Mesenchymal stem cell (in vitro differentiated cells and primary cell): ENCODE measurements around the gene NPAS2.

ENCODE experiments used
- DNase-seq: peaks from one replicate; pipeline ENCODE4 v3.0.0-alpha.2; 2013
- H2AFZ ChIP-seq: one replicate; pipeline ENCODE4 v1.6.1; 2013; ENCODE audit warnings: low read depth, mild to moderate bottlenecking, control low read depth, inconsistent platforms, low read length, moderate library complexity
- H2AK5ac ChIP-seq: 2 replicates; pipeline ENCODE4 v1.6.1; 2013; ENCODE audit warnings: low read length, moderate library complexity, mild to moderate bottlenecking, inconsistent platforms; ENCODE audit not compliant: severe bottlenecking
- H2BK120ac ChIP-seq: one replicate; pipeline ENCODE4 v1.6.1; 2013; ENCODE audit warnings: low read depth, mild to moderate bottlenecking, inconsistent platforms, low read length, moderate library complexity
- H2BK12ac ChIP-seq, 2 experiments: one replicate each; pipeline ENCODE4 v1.6.1; 2013; ENCODE audit warnings: inconsistent platforms in 2 of 2, low read length in 2 of 2, mild to moderate bottlenecking in 2 of 2, moderate library complexity in 2 of 2, control low read depth in 1 of 2
- H2BK15ac ChIP-seq: one replicate; pipeline ENCODE4 v1.6.1; 2013; ENCODE audit warnings: mild to moderate bottlenecking, low read depth, inconsistent platforms; ENCODE audit not compliant: poor library complexity, severe bottlenecking
- H2BK5ac ChIP-seq: 2 replicates; pipeline ENCODE4 v1.6.1; 2013; ENCODE audit warnings: low read depth, mild to moderate bottlenecking, low read length, control low read depth, inconsistent platforms; ENCODE audit not compliant: poor library complexity, severe bottlenecking
- H3K14ac ChIP-seq, 2 experiments: one replicate each; pipeline ENCODE4 v1.6.1; 2013; ENCODE audit warnings: inconsistent platforms in 2 of 2, low read length in 2 of 2, control low read depth in 1 of 2, mild to moderate bottlenecking in 1 of 2, moderate library complexity in 1 of 2
- H3K18ac ChIP-seq, 2 experiments: one replicate each; pipeline ENCODE4 v1.6.1; 2013; ENCODE audit warnings: inconsistent platforms in 2 of 2, low read length in 2 of 2, control low read depth in 1 of 2, low read depth in 1 of 2, mild to moderate bottlenecking in 1 of 2
- H3K23ac ChIP-seq, 2 experiments: one replicate each; pipeline ENCODE4 v1.6.1; 2013; ENCODE audit warnings: inconsistent platforms in 2 of 2, low read length in 2 of 2, mild to moderate bottlenecking in 2 of 2, moderate library complexity in 2 of 2, control low read depth in 1 of 2
- H3K27ac ChIP-seq: 2 replicates; pipeline ENCODE4 v1.5.1; 2013; ENCODE audit warnings: mild to moderate bottlenecking, moderate library complexity, low read length, control low read depth, inconsistent platforms; ENCODE audit not compliant: poor library complexity, severe bottlenecking
- H3K27me3 ChIP-seq, 2 experiments: 2 replicates each; pipeline versions ENCODE4 v1.6.1 to v1.7.0; 2013; ENCODE audit warnings: low read length in 2 of 2, mild to moderate bottlenecking in 2 of 2, moderate library complexity in 2 of 2, control low read depth in 1 of 2, inconsistent platforms in 1 of 2; ENCODE audit not compliant: control insufficient read depth in 1 of 2, insufficient read depth in 1 of 2
- H3K36me3 ChIP-seq, 2 experiments: 2 replicates each; pipeline versions ENCODE4 v1.6.1 to v1.7.0; 2013; ENCODE audit warnings: low read length in 2 of 2, control low read depth in 1 of 2, inconsistent platforms in 1 of 2, low read depth in 1 of 2, mild to moderate bottlenecking in 1 of 2; ENCODE audit not compliant: insufficient read depth in 2 of 2, control insufficient read depth in 1 of 2
- H3K4ac ChIP-seq, 2 experiments: one replicate each; pipeline ENCODE4 v1.6.1; 2013; ENCODE audit warnings: inconsistent platforms in 2 of 2, low read length in 2 of 2, mild to moderate bottlenecking in 2 of 2, moderate library complexity in 2 of 2, control low read depth in 1 of 2, low read depth in 1 of 2
- H3K4me1 ChIP-seq: 2 replicates; pipeline ENCODE4 v1.6.1; 2013; ENCODE audit warnings: low read depth, low read length, control low read depth; ENCODE audit not compliant: control insufficient read depth, insufficient read depth
- H3K4me2 ChIP-seq: 2 replicates; pipeline ENCODE4 v1.6.1; 2013; ENCODE audit warnings: low read length, mild to moderate bottlenecking, inconsistent platforms; ENCODE audit not compliant: poor library complexity, severe bottlenecking
- H3K4me3 ChIP-seq, 2 experiments: 2 replicates each; pipeline versions ENCODE4 v1.5.1 to v1.7.0; 2013; ENCODE audit warnings: low read length in 2 of 2, mild to moderate bottlenecking in 2 of 2, control low read depth in 1 of 2, low read depth in 1 of 2; ENCODE audit not compliant: insufficient read depth in 1 of 2
- H3K79me1 ChIP-seq: replicated peaks from 2 replicates; pipeline ENCODE4 v1.6.1; 2013; ENCODE audit warnings: mild to moderate bottlenecking, control low read depth, low read length, inconsistent platforms; ENCODE audit not compliant: poor library complexity, severe bottlenecking
- H3K9ac ChIP-seq: 2 replicates; pipeline ENCODE4 v1.7.0; 2013; ENCODE audit warnings: mild to moderate bottlenecking, low read length, moderate library complexity
- H3K9me3 ChIP-seq: 2 replicates; pipeline ENCODE4 v1.7.0; 2013; ENCODE audit warnings: mild to moderate bottlenecking, low read length; ENCODE audit not compliant: control insufficient read depth
- H4K8ac ChIP-seq: one replicate; pipeline ENCODE4 v1.6.1; 2013; ENCODE audit warnings: inconsistent platforms, mild to moderate bottlenecking, low read length, moderate library complexity
- H4K91ac ChIP-seq: one replicate; pipeline ENCODE4 v1.6.1; 2013; ENCODE audit warnings: mild to moderate bottlenecking, low read length, inconsistent platforms
- WGBS: methylation state at CpG from one replicate; pipeline ENCODE4 v1.1.7; 2013; ENCODE audit warnings: mixed read lengths; 5-methylcytosine and 5-hydroxymethylcytosine counted together

NPAS2 gene

GRCh38 chr2:100852999-100853908, 33.3 kb downstream of the NPAS2 start:
- Histone ChIP-seq H3K9ac (no peak overlapping the region), H2BK12ac (peak overlapping the region in 1 of 2 experiments; percentile 23), H3K4me3 (no peak overlapping the region), H3K79me1 (no peaks in the 10 kb centered on the region), H3K18ac (peak overlapping the region in 1 of 2 experiments; percentile 28), H3K4me1 (no peaks in the 10 kb centered on the region), H2AK5ac (no peak overlapping the region), H2AFZ (no peak overlapping the region), H3K23ac (no peak overlapping the region), H3K27ac (no peak overlapping the region), H2BK120ac (no peak overlapping the region), H3K4me2 (no peak overlapping the region), H4K8ac (peak overlapping the region; percentile 51), H3K14ac (no peak overlapping the region), H3K27me3 (peaks cover 0 to 6% of the 10 kb centered on the region in 2 experiments), H2BK5ac (no peak overlapping the region), H2BK15ac (peak overlapping the region; percentile 37), H3K4ac (no peak overlapping the region), H3K36me3 (no peaks in the 10 kb centered on the region), H4K91ac (peak overlapping the region; percentile 65), H3K9me3 (no peaks in the 10 kb centered on the region)
- 96% methylated on average over 12 of the region's 14 CpGs for WGBS
- peak; percentile 45 for DNase-seq

- no peak overlapping the region for H3K14ac ChIP-seq
- H3K4me3 ChIP-seq, result no peak overlapping the region
- H3K9me3 ChIP-seq, result no peaks in the 10 kb centered on the region
- H4K91ac ChIP-seq, result peak overlapping the region; percentile 3
- no peak overlapping the region for H3K23ac ChIP-seq
- no peak overlapping the region for H2BK120ac ChIP-seq
- DNase-seq, result no peak
- H4K8ac ChIP-seq, result peak overlapping the region; percentile 38
- H3K4ac ChIP-seq, result no peak overlapping the region
- no peak overlapping the region for H2BK5ac ChIP-seq
- H2AK5ac ChIP-seq, result no peak overlapping the region
- H3K18ac ChIP-seq, result peak overlapping the region in 1 of 2 experiments; percentile 63
- H2AFZ ChIP-seq, result no peak overlapping the region
- no peaks in the 10 kb centered on the region for H3K79me1 ChIP-seq
- H3K4me1 ChIP-seq, result no peaks in the 10 kb centered on the region
- H3K9ac ChIP-seq, result no peak overlapping the region
- no peaks in the 10 kb centered on the region for H3K36me3 ChIP-seq
- no peak overlapping the region for H3K27ac ChIP-seq
- H3K4me2 ChIP-seq, result no peak overlapping the region
- H2BK15ac ChIP-seq, result no peak overlapping the region
- WGBS, result 95% methylated on average over 8 of the region's 10 CpGs
- H3K27me3 ChIP-seq, result peaks cover 0 to 1% of the 10 kb centered on the region in 2 experiments
- peak overlapping the region in 1 of 2 experiments; percentile 32 for H2BK12ac ChIP-seq
Measured at GRCh38 chr2:100853909-100854810, 34.2 kb downstream of the NPAS2 start.

DNA sequence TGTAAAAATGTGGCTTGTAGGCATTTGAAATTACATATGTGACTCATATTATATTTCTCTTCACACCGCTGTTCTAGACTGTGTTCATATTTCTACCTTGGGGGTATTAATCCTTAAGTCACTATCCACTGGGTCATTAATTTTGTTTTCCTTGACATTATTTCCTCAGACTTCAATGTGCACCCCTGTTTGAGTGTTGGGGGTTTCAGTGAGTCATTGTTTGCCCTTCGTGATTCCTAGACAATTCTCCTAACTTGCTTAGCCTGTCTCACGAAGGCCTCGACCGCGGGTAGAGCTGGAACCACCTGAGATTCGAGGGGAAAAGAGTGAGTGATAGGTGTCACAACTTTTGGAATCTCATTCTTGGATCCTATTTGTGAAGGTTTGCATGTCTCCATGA, 35.1 kb downstream of the NPAS2 start:
- Histone ChIP-seq H3K4me3 (no peak overlapping the region), H2BK5ac (no peak overlapping the region), H3K23ac (no peak overlapping the region), H2BK15ac (no peak overlapping the region), H3K36me3 (no peaks in the 10 kb centered on the region), H4K91ac (no peak overlapping the region), H3K4ac (no peak overlapping the region), H3K18ac (no peak overlapping the region), H2AFZ (no peak overlapping the region), H3K4me1 (no peaks in the 10 kb centered on the region), H2BK120ac (no peak overlapping the region), H2BK12ac (no peak overlapping the region), H3K27me3 (no peaks in the 10 kb centered on the region), H3K79me1 (no peaks in the 10 kb centered on the region), H3K14ac (no peak overlapping the region), H3K9me3 (no peaks in the 10 kb centered on the region), H2AK5ac (no peak overlapping the region), H3K9ac (no peak overlapping the region), H3K27ac (no peak overlapping the region), H4K8ac (no peak overlapping the region), H3K4me2 (no peak overlapping the region)
- WGBS, result 97% methylated on average over 6 of the region's 7 CpGs
- DNase-seq, result no peak

DNA sequence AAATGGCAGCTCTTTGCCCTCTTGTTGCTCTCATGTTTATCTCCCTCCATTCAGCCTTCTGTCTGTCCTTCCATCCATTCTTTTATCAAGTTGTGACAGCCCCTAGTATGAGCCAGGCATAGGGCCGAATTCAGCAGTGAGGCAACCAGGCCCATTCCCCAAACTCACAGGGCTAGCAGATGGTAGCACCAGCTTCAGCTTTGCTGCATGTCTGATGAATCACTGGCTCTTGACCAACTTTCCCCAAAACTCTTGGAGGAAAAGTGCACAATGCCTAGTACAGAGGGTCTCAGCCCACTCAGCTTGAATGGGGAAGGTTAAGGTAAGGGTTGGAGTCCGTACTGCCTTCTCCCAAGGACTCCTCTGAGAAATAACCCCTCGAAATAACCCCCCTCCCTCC, 35.7 kb downstream of the NPAS2 start:
- Histone ChIP-seq H3K27ac (no peak overlapping the region), H3K4me2 (no peak overlapping the region), H2AK5ac (no peak overlapping the region), H3K4ac (no peak overlapping the region), H2BK5ac (no peak overlapping the region), H3K4me3 (no peak overlapping the region), H2BK120ac (no peak overlapping the region), H3K14ac (no peak overlapping the region), H4K8ac (no peak overlapping the region), H2AFZ (no peak overlapping the region), H4K91ac (no peak overlapping the region), H3K23ac (no peak overlapping the region), H3K18ac (no peak overlapping the region), H3K36me3 (no peaks in the 10 kb centered on the region), H3K4me1 (no peaks in the 10 kb centered on the region), H2BK15ac (no peak overlapping the region), H3K79me1 (no peaks in the 10 kb centered on the region), H3K9ac (no peak overlapping the region), H3K9me3 (no peaks in the 10 kb centered on the region), H3K27me3 (no peaks in the 10 kb centered on the region), H2BK12ac (no peak overlapping the region)
- WGBS, result 100% methylated on average over 1 of the region's 3 CpGs
- DNase-seq, result no peak
